Measurements from ENCODE around the gene B3GALT6.
"Not testable (repeated sequence)": the region's sequence is repeated elsewhere in the genome, so short reads cannot be mapped to it uniquely, and the experiment has no call there.

The B3GALT6 gene

GRCh38 chr1:1245817-1246576 lies 14.0 kb downstream of the B3GALT6 start:
- DNase-seq = no peak

- DNase-seq = no peak
Observed at GRCh38 chr1:1246577-1247340, 14.7 kb downstream of the B3GALT6 start, which contains the start of gene C1QTNF12. Gene C1QTNF12 (minus strand): TSS chr1:1246722. CDS start chr1:1246690, 32 bp downstream.

GRCh38 chr1:1247341-1247913 lies 15.4 kb downstream of the B3GALT6 start:
- no peak for DNase-seq

- DNase-seq = not testable (repeated sequence)
Observed at GRCh38 chr1:1248009-1248913, 16.2 kb downstream of the B3GALT6 start.

GRCh38 chr1:1250786-1251284 lies 18.8 kb downstream of the B3GALT6 start:
- no peak for DNase-seq

GRCh38 chr1:1253314-1253713 lies 21.3 kb downstream of the B3GALT6 start:
- DNase-seq = no peak

GRCh38 chr1:1253972-1254666 lies 22.1 kb downstream of the B3GALT6 start:
- no peak for DNase-seq

- no peak for DNase-seq
Observed at GRCh38 chr1:1254667-1254998, 22.6 kb downstream of the B3GALT6 start.

- no peak for DNase-seq
Observed at GRCh38 chr1:1255078-1255477, 23.0 kb downstream of the B3GALT6 start.

- no peak for DNase-seq
Observed at GRCh38 chr1:1255611-1256010, 23.6 kb downstream of the B3GALT6 start.

- no peak for DNase-seq
Observed at GRCh38 chr1:1256956-1257871, 25.2 kb downstream of the B3GALT6 start.

GRCh38 chr1:1259119-1259488 lies 27.1 kb downstream of the B3GALT6 start:
- DNase-seq = no peak

GRCh38 chr1:1259540-1259939 lies 27.5 kb downstream of the B3GALT6 start:
- DNase-seq = no peak

- DNase-seq = peak; percentile 72
Observed at GRCh38 chr1:1259951-1260600, 28.0 kb downstream of the B3GALT6 start.

GRCh38 chr1:1260843-1261560 lies 29.0 kb downstream of the B3GALT6 start:
- DNase-seq = no peak

- DNase-seq = no peak
Observed at GRCh38 chr1:1262071-1262470, 30.0 kb downstream of the B3GALT6 start.

GRCh38 chr1:1262758-1263157 lies 30.7 kb downstream of the B3GALT6 start:
- DNase-seq = no peak

- DNase-seq = no peak
Observed at GRCh38 chr1:1264026-1264425, 32.0 kb downstream of the B3GALT6 start.

GRCh38 chr1:1264868-1265272 lies 32.8 kb downstream of the B3GALT6 start:
- no peak for DNase-seq
